H1 (cell line): ENCODE results near the gene CLDN25. TPM values are rescaled to one million over a fixed set of nuclear protein-coding genes. Genes with fewer than 3 reads are reported as not detected.
A peak's percentile ranks its signal among the peaks of the same experiment; 100 is the strongest.

ENCODE experiments used
- CBX8 ChIP-seq: fragments of 300-800, 300-1000 bp; sonication (generic); IDR thresholded peaks from 2 replicates; pipeline ENCODE4 v1.7.1; 2016; ENCODE audit warnings: low read depth, low read length, borderline replicate concordance
- EGR1 ChIP-seq: IDR thresholded peaks from 2 replicates; pipeline ENCODE4 v1.6.1; 2011; ENCODE audit warnings: low read depth, low read length, borderline replicate concordance
- HDAC2 ChIP-seq, 2 experiments: fragments of 300-600 bp in 1 of 2; sonication (generic) in 1 of 2; IDR thresholded peaks; 2 replicates each; pipeline ENCODE4 v1.6.1; 2011 to 2012; ENCODE audit warnings: low read depth in 2 of 2, low read length in 2 of 2, mild to moderate bottlenecking in 2 of 2, moderate library complexity in 2 of 2, borderline replicate concordance in 1 of 2, inconsistent platforms in 1 of 2
- HDAC6 ChIP-seq: IDR thresholded peaks from one replicate; pipeline ENCODE4 v1.7.1; 2012; ENCODE audit warnings: low read depth, mild to moderate bottlenecking, inconsistent platforms, low read length, moderate library complexity
- KDM1A ChIP-seq: fragments of 200-600, 300-600 bp; sonication (generic); IDR thresholded peaks from 2 replicates; pipeline ENCODE4 v1.7.1; 2016; ENCODE audit warnings: mild to moderate bottlenecking, low read length, borderline replicate concordance
- SP4 ChIP-seq: IDR thresholded peaks from 2 replicates; pipeline ENCODE4 v1.6.1; 2012; ENCODE audit warnings: low read length, inconsistent platforms
- USF2 ChIP-seq: IDR thresholded peaks from 2 replicates; pipeline ENCODE4 v1.6.1; 2011; ENCODE audit warnings: low read length, improper control_type of control experiment
- polyA plus RNA-seq, 7 experiments: library from polyadenylated mRNA; depleted of rRNA in 3 of 7; stranded (reverse) in 5 of 7; unstranded in 2 of 7; fragments of >200 nt in 5 of 7; fragments of 200-250 nt in 2 of 7; gene quantifications; 1 replicate in 5 of 7; 2 replicates in 1 of 7; 4 replicates in 1 of 7; pipeline versions ENCODE4 v1.2.1 to v1.2.3, GENCODE V29; 2011 to 2013; ENCODE audit warnings: missing spikeins in 2 of 7, mixed read lengths in 2 of 7
- total RNA-seq: library from RNA; stranded (reverse); fragmentation: NEBNext Ultra II Directional; extraction: Animal tissue kit (Norgen Biotek cat#: 25700); gene quantifications from 2 replicates; pipeline ENCODE4 v1.2.1, GENCODE V29; 2021
- TF ChIP-seq, protein P1 (sequence below): fragments of 300-600 bp; sonication (generic); IDR thresholded peaks from 2 replicates; pipeline ENCODE4 v1.7.1; 2012; ENCODE audit warnings: low read length, moderate library complexity, mild to moderate bottlenecking, inconsistent platforms; ENCODE audit not compliant: insufficient replicate concordance

CLDN25 gene
- total and polyA plus RNA-seq, 2 of the 8 experiments (the other 6 are each of a cell fraction or from before 2014, with no cell fraction given) = not detected

DNA sequence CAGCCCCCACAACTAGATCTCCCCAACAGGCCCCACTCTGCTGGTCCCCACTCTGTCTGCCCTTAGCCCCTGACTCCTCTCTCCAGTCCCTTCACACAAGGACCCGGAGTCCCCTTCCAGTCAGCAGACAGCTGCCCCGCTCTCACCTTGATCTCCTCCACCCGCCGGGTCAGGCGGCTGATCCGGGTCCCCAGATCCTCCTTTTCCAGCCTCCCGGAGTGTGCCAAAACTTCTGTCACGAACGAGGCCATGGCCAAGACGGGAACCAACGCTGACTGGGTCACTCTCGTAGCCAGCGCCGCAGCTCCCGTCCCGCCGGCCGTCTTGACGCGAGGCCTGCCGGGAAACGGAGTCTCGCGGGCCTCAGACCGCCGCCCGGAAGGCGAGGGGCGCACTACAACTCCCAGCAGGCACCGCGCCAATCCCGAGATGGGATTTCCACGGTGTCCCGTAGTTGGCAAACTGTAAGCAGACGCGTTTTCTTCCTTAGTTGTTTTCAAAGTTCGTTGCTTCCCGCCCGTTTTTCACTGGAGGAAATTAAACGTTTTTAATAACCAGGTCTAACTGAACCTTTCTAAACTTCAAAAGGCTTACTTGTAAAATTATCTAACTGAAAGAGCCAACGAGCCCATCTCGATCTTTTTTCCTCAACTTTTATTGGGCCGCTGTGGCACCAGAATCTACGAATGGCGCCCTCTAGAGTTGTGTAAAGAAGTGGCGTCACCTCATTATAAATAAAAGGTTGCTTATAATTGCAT, 6.0 kb upstream of the CLDN25 start, which contains the start of gene ZW10 (continued):
- TF ChIP-seq, protein P1, sequence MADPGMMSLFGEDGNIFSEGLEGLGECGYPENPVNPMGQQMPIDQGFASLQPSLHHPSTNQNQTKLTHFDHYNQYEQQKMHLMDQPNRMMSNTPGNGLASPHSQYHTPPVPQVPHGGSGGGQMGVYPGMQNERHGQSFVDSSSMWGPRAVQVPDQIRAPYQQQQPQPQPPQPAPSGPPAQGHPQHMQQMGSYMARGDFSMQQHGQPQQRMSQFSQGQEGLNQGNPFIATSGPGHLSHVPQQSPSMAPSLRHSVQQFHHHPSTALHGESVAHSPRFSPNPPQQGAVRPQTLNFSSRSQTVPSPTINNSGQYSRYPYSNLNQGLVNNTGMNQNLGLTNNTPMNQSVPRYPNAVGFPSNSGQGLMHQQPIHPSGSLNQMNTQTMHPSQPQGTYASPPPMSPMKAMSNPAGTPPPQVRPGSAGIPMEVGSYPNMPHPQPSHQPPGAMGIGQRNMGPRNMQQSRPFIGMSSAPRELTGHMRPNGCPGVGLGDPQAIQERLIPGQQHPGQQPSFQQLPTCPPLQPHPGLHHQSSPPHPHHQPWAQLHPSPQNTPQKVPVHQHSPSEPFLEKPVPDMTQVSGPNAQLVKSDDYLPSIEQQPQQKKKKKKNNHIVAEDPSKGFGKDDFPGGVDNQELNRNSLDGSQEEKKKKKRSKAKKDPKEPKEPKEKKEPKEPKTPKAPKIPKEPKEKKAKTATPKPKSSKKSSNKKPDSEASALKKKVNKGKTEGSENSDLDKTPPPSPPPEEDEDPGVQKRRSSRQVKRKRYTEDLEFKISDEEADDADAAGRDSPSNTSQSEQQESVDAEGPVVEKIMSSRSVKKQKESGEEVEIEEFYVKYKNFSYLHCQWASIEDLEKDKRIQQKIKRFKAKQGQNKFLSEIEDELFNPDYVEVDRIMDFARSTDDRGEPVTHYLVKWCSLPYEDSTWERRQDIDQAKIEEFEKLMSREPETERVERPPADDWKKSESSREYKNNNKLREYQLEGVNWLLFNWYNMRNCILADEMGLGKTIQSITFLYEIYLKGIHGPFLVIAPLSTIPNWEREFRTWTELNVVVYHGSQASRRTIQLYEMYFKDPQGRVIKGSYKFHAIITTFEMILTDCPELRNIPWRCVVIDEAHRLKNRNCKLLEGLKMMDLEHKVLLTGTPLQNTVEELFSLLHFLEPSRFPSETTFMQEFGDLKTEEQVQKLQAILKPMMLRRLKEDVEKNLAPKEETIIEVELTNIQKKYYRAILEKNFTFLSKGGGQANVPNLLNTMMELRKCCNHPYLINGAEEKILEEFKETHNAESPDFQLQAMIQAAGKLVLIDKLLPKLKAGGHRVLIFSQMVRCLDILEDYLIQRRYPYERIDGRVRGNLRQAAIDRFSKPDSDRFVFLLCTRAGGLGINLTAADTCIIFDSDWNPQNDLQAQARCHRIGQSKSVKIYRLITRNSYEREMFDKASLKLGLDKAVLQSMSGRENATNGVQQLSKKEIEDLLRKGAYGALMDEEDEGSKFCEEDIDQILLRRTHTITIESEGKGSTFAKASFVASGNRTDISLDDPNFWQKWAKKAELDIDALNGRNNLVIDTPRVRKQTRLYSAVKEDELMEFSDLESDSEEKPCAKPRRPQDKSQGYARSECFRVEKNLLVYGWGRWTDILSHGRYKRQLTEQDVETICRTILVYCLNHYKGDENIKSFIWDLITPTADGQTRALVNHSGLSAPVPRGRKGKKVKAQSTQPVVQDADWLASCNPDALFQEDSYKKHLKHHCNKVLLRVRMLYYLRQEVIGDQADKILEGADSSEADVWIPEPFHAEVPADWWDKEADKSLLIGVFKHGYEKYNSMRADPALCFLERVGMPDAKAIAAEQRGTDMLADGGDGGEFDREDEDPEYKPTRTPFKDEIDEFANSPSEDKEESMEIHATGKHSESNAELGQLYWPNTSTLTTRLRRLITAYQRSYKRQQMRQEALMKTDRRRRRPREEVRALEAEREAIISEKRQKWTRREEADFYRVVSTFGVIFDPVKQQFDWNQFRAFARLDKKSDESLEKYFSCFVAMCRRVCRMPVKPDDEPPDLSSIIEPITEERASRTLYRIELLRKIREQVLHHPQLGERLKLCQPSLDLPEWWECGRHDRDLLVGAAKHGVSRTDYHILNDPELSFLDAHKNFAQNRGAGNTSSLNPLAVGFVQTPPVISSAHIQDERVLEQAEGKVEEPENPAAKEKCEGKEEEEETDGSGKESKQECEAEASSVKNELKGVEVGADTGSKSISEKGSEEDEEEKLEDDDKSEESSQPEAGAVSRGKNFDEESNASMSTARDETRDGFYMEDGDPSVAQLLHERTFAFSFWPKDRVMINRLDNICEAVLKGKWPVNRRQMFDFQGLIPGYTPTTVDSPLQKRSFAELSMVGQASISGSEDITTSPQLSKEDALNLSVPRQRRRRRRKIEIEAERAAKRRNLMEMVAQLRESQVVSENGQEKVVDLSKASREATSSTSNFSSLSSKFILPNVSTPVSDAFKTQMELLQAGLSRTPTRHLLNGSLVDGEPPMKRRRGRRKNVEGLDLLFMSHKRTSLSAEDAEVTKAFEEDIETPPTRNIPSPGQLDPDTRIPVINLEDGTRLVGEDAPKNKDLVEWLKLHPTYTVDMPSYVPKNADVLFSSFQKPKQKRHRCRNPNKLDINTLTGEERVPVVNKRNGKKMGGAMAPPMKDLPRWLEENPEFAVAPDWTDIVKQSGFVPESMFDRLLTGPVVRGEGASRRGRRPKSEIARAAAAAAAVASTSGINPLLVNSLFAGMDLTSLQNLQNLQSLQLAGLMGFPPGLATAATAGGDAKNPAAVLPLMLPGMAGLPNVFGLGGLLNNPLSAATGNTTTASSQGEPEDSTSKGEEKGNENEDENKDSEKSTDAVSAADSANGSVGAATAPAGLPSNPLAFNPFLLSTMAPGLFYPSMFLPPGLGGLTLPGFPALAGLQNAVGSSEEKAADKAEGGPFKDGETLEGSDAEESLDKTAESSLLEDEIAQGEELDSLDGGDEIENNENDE = peak; percentile 69
- TF ChIP-seq HDAC6 (no peak), KDM1A (no peak; the same call in 1 of the 2 replicates), SP4 (no peak), HDAC2 (IDR thresholded peaks at IDR 0.05; ENCODE audit: borderline replicate concordance in 1 of 2, low read depth in 2 of 2, low read length in 2 of 2) (peak in 1 of 2 experiments; percentile 66; a peak in 2 of 4 replicates), USF2 (no peak), CBX8 (no peak), EGR1 (no peak)
